Gastrocnemius medialis (tissue), 4 donors: ENCODE measurements around the gene CORT.
"Not testable (repeated sequence)": the region's sequence is repeated elsewhere in the genome, so short reads cannot be mapped to it uniquely, and the experiment has no call there.

Experiments
- CTCF ChIP-seq, 5 experiments: fragments of 450-650 bp in 3 of 5; fragments of 200-600 bp in 2 of 5; sonication (generic) in 2 of 5; IDR thresholded peaks in 4 of 5; conservative IDR thresholded peaks in 1 of 5; 1 replicate in 4 of 5; 2 replicates in 1 of 5; pipeline ENCODE4 v1.5.1; 2016 to 2019; ENCODE audit warnings: antibody characterized with exemption in 5 of 5, mild to moderate bottlenecking in 3 of 5, moderate library complexity in 3 of 5
- POLR2A ChIP-seq, 2 donors: fragments of 450-650 bp; IDR thresholded peaks; one replicate each; pipeline ENCODE4 v1.6.1; 2017; ENCODE audit warnings: antibody characterized with exemption in 2 of 2, mild to moderate bottlenecking in 2 of 2, moderate library complexity in 2 of 2

DNA sequence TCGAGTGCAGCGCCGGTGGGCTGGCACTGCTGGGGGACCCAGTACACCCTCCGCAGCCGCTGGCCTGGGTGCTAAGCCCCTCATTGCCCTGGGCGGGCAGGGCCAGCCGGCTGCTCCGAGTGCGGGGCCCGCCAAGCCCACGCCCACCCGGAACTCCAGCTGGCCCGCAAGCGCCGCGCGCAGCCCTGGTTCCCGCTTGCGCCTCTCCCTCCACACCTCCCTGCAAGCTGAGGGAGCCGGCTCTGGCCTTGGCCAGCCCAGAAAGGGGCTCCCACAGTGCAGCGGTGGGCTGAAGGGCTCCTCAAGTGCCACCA is 23.3 kb upstream of the CORT start:
- TF ChIP-seq CTCF (IDR thresholded peaks at IDR 0.05 in 4 of 5, conservative IDR thresholded peaks at IDR 0.05 in 1 of 5); POLR2A (IDR thresholded peaks at IDR 0.05): not testable (repeated sequence)
